Stimulated activated CD8-positive, alpha-beta memory T cell treated with anti-CD3 and anti-CD28 coated beads, Interleukin-2, amount 100 ng/mL, for 1 hour (primary cell): Measurements from ENCODE around the gene CACTIN.
"Not testable (repeated sequence)": the region's sequence is repeated elsewhere in the genome, so short reads cannot be mapped to it uniquely, and the experiment has no call there.

Experiments used
- DNase-seq, 2 donors: peaks; one replicate each; pipeline ENCODE4 v3.0.0-alpha.2; 2020; ENCODE audit warnings: low read depth in 2 of 2

Gene CACTIN

DNA sequence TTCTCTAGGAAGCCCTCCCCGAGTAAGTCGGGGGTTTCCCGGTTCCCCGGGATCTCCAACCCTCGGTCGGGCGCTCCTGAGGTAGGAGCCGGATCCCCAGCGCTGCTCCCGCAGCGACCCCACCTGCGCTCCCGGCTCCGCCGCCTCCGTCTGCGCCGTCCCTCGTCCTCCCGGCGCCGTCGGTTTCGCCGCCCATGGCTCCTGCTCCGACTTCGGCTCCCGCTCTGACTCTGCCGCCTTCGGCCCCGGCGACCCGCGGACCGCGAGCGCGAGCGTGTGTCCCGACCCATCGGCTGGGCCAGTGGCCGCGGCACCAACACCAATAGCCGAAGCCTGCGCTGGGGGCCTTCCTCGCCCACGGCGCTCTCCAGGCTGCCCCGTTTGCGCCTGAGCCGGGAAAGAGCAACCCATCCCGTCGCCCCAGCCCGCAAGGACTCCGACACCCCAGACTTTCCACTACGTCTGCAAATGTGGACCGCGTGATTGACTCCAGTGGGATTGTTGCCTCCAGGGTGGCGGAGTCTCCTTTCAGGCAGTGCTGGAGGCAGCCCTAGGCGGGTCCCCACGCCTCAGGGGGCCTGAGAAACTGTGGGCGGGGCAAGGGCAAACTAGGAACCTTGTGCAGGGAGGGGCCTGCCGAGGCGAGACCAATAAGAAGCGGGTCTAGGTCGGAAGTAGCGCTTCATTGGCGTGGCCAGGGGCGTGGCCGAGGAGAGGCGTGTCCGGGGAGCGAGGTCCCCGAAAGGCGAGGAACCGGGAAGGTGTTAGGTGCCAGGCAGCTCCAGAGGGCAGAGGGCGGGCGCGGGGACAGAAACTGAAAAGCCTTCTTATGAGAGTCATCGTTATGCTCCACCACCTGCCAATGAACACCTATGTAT, at the start of gene CACTIN:
TSS of gene CACTIN (minus strand) at position 318 of the 878 bp plus-strand sequence. CDS start at position 290, 28 bp downstream.
- DNase-seq = peak; percentile 95 to 97

DNA sequence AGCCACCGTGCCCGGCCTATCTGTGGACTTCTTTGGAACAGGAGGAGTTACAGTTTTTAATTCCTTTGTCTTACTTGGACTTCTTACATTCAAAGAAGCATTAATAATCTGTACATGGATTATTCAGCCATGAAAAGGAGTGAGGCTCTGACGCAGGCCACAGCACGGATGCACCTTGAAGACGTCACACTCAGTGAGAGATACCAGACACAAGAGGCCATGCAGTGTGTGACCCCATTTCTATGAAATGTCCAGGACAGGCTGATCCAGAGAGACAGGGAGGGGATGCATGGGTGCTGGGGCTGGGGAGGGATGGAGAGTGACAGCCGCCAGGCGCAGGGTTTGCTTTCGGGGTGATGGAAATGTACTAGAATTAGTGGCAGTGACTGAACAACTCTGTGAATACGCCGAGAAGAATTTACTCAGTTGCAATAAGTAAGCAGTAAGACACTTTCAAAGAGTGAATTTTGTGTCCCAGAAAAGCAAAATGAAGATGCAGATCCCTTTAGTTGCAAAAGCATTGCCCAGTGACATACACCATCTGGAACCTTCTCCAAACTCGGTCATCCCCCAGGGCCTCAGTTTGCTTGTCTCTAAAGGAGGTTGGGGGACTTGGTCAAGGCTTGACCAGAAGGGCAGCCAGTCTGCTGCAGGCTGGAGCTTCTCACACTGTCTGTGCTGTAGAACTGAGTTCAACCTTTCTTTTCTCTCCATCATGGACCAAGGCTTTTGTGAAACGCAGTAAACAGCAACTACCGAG, 48.4 kb upstream of the CACTIN start:
- DNase-seq = no peak

DNA sequence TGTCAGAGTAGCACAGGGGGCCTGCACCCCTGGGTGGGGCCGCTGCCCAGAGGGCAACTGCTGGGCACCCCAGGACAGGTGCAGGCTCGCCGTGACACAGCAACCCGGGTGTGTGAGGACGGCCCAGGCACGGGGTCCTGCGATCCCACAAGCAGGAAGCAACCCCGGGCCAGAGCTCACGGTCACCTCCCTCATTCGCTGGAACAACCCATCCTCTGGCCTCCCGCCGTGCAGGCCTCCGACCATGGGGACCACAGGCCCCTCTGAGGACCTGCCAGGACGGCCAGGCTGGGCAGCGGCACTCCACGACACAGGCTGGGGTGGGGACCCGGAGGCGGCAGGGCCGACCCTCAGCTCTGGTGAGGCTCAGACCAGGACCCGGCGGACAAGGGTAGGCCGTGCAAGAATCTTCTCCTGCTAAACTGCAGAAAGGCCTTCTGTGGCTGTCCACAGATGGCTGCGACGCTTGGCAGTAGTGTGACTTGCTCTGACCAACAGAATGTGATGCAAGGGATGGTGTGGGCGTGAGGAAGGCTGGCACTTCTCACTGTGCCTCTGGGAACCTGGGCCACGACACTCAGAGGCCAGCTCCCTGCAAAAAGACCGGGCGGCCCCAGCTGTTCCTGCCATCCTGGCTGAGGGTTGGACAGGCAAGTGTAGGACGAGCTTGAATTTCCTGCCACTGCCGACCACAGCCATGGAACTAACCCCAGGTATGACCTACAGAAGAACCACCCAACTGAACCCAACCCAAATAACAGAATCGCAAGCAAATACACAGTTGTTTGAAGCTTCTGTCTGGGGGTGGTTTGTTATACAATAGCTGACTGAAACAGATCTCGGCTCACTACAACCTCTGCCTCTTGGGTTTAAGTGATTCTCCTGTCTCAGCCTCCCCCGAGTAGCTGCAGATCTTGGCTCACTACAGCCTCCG, 47.2 kb upstream of the CACTIN start:
- no peak for DNase-seq

GRCh38 chr19:3672993-3673392, 46.4 kb upstream of the CACTIN start:
- DNase-seq = no peak

DNA sequence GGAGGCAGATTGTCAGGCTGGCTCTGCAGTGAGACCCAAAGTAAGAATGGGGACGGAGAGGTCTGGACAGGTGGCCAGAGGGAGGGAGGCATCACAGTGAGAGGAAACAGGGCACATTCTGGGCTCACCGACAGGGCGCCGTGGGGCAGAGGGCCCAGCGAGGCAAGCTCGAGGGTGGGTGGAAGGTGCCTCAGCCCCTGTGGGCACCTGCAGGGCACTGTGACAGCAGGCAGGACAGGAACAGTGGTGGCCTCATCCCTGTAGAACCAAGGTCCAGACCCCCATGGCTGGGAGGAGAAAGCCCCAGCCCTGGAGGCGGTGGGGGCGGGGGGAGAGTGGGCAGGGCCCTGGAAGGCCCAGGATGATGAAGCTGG, 46.0 kb upstream of the CACTIN start:
- DNase-seq = no peak

DNA sequence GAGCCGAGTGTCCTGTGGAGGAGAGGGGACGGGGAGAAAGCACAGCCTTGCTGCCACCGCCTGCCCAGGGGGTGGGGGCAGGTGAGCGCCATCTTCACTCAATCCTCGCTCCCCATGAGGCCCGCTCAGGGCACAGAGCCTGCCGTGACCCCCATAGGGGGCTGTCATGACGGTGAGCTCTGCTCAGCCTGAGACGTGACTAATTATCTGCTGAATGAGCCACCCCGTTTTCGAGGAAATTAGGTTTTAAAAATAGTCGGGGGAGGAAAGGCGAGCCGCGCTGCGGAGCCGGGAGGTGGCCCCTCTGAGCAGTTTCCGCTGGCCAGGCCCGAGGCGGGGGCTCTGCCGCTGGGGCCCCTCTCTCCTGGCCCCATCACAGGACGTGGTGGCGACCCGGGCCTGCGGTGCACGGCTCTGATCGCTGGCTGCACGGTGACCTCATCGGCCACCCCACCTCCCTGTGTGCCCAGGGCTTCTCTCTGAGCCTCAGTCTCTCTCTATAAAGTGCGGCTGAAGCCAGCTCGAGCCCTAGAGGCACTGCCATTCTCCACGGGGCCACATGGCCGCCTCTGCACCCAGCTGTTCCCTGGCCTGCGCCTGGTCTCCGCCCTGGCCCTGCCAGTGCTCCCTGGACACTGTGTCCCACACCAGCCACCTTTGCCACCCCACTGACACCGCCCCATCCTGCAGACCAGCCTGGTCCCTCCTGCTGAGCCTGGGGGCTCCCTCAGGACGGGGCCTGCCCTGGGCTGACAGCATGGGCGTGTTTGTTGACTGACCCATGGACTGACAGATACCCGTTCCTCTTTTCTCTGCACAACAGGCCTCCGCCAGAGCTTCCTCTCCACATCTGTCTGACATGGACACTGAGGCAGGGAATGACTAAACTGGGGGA, 45.3 kb upstream of the CACTIN start:
- DNase-seq = no peak

DNA sequence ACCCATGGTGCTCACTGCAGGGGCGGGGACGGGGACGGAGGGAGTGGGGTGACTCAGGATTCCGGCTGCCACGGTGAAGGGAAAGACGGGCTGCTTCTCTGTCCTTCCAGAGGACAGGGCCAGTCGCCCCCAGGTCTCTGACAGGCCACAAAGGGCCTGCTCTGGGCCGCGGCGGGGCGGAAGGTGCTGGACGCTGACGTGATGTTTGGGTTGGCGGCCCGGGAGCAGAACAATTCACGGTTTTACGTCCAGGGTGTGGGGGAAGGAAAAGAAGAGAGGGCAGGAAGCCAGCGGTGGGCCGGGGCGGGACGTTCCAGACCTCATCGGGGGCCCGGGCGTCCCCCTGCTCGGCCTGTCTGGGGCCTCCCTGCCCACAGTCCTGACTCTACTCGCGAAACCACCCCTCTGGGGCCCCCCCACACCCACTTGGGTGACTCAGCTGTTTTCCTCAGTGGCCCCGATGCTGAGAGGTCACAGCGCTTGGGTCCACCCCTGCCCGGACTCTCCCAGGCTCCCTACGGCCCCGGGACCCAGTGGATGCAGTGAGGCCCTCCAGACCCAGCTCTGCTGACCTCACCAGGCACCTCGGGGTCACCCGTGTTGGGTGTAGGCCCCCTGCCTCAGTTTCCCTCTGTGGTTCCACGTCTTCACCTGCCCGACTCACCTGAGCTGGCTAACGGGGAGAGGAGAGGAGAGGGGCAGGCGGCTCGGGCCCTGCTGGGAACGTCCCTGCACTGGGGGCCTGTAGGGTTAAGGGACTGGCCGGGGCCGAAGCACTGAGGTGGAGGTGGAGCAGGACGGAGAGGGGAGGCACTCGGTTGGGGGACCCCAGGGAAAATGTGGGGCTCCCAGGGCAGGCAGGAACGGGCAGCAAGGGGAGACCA, 44.4 kb upstream of the CACTIN start:
- no peak for DNase-seq

DNA sequence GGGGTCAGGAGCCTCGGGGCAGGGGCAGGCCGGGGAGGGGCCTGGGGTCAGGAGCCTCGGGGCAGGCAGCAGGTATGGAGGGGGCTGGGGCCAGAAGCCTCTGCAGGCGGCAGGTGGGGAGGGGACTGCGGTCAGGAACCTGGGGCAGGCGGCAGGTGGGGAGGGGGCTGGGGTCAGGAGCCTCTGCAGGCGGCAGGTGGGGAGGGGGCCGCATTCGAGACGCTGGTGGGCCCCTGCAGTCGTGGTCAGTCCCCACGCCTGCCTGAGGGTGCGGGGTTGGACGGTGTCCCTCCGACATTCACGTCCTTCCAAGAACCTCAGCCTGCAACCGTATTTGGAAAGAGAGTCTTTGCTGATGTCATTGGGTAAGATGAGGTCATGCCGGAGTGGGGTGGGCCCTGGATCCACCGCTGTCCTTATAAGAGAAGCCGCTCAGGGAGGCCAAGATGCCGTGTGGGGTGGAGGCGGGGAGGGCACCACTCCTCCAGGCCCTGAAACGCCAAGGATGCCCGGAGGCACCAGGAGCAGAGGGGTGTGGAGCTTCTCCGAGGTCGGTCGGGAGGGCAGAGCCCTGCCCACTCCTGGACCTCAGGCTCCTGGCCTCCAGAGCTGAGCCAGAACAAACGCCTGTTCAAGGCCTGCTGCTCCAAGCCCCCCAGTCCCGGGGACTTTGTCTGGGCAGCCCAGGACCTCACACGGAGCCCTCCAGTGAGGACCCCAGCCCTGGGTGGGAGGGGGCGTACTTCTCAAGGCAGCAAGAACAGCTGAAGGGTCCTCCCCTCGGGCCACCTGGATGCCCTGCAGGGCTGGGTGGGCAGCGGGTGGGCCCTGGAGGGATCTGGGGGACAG, 43.6 kb upstream of the CACTIN start:
- no peak for DNase-seq

DNA sequence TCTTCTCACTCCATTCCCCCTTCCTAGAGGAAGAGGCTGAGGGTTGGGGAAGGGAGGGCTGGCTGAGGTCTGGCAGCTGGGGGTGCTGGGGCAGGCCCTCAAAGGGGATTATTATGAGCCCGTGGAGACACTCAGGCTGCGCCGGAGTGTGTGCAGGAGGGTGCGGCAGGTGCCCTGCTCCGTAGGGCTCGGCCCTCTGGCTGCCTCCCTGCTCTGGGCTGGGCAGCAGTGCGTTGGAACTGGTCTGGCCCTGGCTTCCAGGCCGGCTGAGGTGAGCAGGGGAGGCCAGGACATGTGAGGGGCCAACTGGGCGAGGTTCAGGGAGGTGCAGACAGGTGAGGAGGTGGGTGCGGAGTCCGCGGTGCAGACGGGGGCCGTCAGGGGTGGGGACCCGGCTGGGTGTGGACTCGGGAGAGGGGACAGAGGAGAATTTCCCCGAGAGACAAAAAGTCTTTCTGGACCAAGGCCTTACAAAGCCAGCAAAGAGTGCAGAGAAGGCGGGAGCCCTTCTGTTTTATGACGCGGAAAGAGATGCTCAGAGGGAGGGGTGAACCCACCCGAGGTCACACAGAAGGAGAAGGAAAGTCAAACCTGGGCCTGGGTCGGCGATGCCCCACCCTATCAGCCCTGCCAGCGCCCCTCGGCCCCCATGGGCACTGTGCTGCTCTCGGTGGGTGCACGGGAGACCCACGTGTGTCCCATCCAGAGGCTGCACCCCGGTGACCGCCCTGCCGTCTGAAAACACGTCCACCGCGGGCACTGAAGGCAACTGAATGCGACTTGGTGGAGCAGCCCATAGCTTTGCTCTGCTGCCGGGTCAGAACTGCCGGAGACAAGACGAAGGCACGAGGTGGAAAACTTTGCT, 42.7 kb upstream of the CACTIN start:
- no peak for DNase-seq

DNA sequence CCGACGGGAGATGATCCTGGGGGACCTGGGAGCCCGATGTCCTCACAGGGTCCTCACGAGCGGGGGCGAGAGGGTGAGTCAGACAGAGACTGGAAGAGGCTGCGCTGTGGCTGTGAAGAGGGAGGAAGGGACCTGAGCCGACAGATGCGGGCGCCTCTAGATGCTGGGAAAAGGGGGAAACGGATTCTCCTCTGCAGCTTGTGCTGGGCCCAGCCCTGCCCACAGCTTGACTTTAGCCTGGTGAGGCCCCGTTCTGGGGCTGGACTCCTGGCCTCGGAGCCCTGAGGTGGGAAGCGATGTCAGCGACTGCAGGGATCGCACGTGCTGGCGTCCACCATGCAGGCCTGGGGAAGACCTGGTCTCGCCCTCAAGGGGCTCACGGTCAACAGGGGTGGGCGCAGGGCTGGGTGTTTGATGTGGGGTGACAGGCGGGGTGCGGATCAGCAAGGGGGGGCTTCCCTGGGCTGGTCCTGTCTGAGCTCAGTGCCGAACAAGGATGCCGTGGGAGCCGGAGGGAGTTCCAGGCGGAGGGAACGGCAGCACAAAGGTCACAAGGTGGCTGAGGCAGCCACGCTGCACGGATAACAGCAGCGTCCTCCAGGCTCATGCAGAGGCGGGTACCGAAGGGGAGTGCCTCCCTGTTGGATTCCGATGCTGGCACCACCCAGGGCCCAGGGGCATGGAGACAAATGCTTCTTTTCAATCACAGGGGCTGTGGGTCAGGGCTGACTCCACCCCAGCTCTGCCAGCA, 41.9 kb upstream of the CACTIN start:
- DNase-seq = no peak

DNA sequence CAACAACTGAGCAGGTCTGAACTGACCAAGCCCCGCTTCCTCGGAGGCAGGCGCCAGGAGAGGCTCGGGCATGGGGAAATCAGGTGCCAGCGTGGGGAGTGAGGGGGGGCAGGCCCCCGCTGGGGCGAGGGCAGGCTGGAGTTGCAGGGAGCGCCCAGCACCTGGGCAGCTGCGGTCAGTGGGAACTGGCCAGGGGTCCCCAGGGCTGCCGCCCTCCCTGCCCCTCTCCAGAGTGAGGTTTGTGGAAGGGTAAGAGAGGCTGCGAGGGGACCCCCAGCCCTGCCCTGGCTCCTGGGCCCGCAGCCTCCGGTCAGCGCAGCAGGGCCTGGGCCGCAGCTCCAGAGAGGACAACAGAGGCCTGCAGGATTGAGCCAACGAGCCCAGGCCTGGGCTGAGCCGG, 41.2 kb upstream of the CACTIN start:
- DNase-seq = no peak

DNA sequence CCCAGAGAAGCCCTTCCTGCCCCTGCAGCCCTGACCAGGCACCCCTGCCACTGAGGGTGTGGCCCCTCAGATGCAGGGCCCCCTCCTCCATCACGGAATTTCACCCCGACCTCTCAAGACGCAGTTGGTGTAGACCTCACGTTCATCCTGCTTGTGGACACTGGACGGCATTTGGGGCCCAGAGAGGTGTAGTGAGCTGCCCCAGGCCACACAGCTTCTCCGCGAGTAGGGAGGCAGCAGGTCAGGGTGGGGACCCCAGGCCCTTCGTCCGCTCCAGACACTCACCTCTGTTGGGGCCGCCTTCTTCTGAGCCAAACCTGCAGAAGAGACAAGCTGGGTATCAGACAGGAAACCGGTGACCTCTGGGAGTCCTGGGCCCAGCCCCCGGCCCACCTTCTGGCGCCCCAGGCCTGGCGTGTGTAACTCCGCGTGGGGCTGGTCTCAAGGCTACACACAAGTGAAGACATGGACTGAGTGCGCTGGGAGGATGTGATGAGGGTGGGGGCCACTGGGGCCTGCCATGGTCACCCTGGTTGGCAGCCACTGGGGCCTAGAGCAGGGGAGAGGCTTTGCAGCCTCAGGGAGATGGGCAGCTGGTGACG, 40.5 kb upstream of the CACTIN start:
- DNase-seq = no peak

DNA sequence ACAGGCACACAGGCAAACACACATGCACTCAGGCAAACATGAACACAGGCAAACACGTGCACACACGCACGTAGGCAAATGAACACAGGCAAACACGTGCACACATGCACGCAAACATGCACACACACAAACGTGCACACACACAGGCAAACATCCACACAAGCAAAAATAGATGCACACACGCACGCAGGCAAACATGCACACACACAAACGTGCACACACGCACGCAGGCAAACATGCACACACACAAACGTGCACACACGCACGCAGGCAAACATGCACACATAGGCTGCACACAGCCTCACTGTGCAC, 39.9 kb upstream of the CACTIN start:
- DNase-seq = not testable (repeated sequence)

DNA sequence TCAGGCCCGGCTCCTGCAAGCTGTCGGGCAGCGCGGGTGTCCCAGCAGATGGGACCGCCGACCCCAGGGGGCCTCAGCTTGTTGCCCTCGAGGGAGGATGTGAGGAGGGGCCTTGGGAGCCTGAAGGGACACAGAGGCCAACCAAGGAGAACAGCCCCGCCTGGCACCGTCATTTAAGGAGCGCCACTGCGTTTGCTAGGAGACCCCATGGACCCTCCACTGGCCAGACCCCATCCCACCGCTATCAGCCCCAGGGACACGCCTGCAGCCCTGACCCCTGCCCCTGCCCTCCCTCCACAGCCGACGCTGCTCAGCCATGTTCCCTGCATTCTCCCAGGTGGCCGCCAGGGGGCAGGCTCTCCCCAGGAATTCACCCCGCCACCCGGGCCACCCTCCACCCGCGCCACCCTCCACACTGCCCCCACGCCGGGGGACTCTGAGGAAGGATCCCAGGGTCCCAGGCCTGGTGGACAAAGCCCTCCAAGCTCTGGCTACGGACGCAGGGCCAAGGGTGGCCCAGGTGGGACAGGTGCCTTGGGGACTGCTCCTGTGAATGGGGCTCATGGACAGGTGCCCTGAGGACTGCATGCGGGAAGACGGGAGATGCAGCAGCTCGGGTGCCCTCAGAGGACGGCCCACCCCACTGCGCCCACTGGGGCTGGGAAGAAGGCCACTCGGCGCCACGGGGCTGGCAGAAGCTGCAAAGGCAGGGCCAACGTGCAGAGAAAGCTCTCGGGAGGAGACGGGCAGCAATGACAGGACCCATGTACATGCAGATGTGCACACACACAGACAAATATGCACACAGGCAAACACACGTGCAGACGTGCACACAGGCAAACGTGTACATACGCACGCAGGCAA, 39.3 kb upstream of the CACTIN start:
- DNase-seq = peak; percentile 58 to 64

DNA sequence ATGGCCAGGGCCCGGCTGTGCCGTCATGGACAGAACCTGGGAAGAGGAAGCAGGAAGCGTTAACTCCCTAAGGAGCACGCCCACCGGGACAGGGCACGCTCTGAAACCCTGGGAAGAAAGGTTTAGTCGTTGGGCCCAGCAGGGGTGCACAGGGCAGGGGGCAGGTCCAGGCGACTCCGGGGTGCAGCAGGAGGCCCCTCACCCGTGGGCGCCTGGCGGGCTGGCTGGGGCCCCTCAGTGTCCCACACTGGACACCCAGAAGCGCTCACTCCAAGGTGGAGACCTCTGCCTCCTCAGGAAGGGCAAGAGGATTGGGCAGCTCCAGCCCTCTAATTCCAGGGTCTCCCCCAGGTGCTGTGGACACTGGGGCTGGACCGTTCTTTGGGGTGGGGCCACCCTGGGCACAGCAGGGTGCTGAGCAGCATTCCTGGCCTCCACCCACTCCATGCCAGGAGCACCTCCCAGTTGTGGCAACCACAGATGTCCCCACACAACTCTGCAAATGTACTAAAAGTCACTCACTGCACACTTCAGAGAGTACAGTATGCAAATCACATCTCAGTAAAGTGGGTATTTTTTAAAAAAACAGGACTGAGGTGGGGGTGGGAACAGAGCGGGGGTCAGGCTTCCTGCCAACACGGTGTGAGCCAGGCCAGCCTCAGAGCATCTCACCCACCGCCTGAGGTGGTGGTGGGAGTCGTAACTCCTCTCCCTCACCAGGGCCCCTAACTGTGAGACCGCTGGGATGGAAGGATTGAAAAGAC, 38.5 kb upstream of the CACTIN start:
- DNase-seq = no peak
